Spleen (tissue), 11 donors: ENCODE measurements around the gene RERG. TPM values are rescaled to one million over a fixed set of nuclear protein-coding genes. Genes with fewer than 3 reads are reported as not detected.

Source experiments
- DNase-seq: peaks from one replicate; pipeline ENCODE4 v3.0.0-alpha.2; 2020
- H3K27ac ChIP-seq, 8 donors: fragments of 200-600 bp; sonication (generic) in 7 of 8; 1 replicate in 4 of 8; 2 replicates in 4 of 8; pipeline versions ENCODE4 v1.5.0 to v1.8.0; 2016 to 2021; ENCODE audit warnings: inconsistent platforms in 4 of 8, mild to moderate bottlenecking in 4 of 8, moderate library complexity in 1 of 8
- H3K27me3 ChIP-seq, 7 donors: fragments of 200-600 bp; sonication (generic) in 6 of 7; replicated peaks in 1 of 7; 1 replicate in 4 of 7; 2 replicates in 3 of 7; pipeline versions ENCODE4 v1.5.0 to v1.8.0; 2016 to 2021; ENCODE audit warnings: inconsistent platforms in 3 of 7, mild to moderate bottlenecking in 1 of 7
- H3K36me3 ChIP-seq, 6 donors: fragments of 200-600 bp; sonication (generic) in 5 of 6; 1 replicate in 4 of 6; 2 replicates in 2 of 6; pipeline versions ENCODE4 v1.5.0 to v1.8.0; 2016 to 2021; ENCODE audit warnings: inconsistent platforms in 2 of 6
- H3K4me1 ChIP-seq, 6 donors: fragments of 200-600 bp; sonication (generic) in 5 of 6; 1 replicate in 3 of 6; 2 replicates in 3 of 6; pipeline versions ENCODE4 v1.5.0 to v1.8.0; 2016 to 2021; ENCODE audit warnings: inconsistent platforms in 3 of 6
- H3K4me3 ChIP-seq, 8 donors: fragments of 200-600 bp; sonication (generic) in 7 of 8; 1 replicate in 4 of 8; 2 replicates in 4 of 8; pipeline versions ENCODE4 v1.5.0 to v1.8.0; 2016 to 2021; ENCODE audit warnings: inconsistent platforms in 4 of 8, mild to moderate bottlenecking in 4 of 8, moderate library complexity in 2 of 8
- H3K9me3 ChIP-seq, 8 donors: fragments of 200-600 bp; sonication (generic) in 7 of 8; 1 replicate in 4 of 8; 2 replicates in 4 of 8; pipeline versions ENCODE4 v1.5.0 to v1.8.0; 2016 to 2021; ENCODE audit warnings: inconsistent platforms in 4 of 8
- POLR2A ChIP-seq, 3 donors: fragments of 450-650 bp; IDR thresholded peaks; one replicate each; pipeline ENCODE4 v1.5.1; 2017; ENCODE audit warnings: antibody characterized with exemption in 3 of 3, mild to moderate bottlenecking in 1 of 3
- POLR2AphosphoS5 ChIP-seq, 3 donors: sonication (generic); formaldehyde crosslinking; IDR thresholded peaks; one replicate each; pipeline ENCODE4 v1.5.1; 2017; ENCODE audit warnings: antibody characterized with exemption in 3 of 3
- WGBS, 5 donors: extraction: QIAGEN DNeasy Blood & Tissue Kit in 3 of 5; methylation state at CpG; one replicate each; pipeline versions ENCODE4 v1.1.5 to v1.1.7; 2013 to 2018; 5-methylcytosine and 5-hydroxymethylcytosine counted together
- intact Hi-C: fragments of 100-400 bp; cut with DNase I; formaldehyde crosslinking; loops from one replicate; pipeline ENCODE4 v1.15.0; 2023; ENCODE audit warnings: low total_unique reads
- polyA plus RNA-seq, 3 donors: library from polyadenylated mRNA; stranded (reverse); fragments of 200-250 nt; gene quantifications; one replicate each; pipeline ENCODE4 v1.2.1, GENCODE V29; 2013
- total RNA-seq, 7 donors: library from RNA; depleted of rRNA in 3 of 7; stranded (reverse); fragments of >200 nt in 3 of 7; fragmentation: NEBNext Ultra II Directional in 4 of 7; extraction: Animal tissue kit (Norgen Biotek cat#: 25700) in 4 of 7; gene quantifications; one replicate each; pipeline versions ENCODE4 v1.1.0 to v1.2.1, GENCODE V29; 2016 to 2021
- TF ChIP-seq, protein P1 (sequence below), 11 experiments: fragments of 200-600 bp in 7 of 11; fragments of 450-650 bp in 4 of 11; sonication (generic) in 4 of 11; IDR thresholded peaks in 8 of 11; conservative IDR thresholded peaks in 3 of 11; 1 replicate in 7 of 11; 2 replicates in 4 of 11; pipeline versions ENCODE4 v1.4.0 to v1.8.0; 2016 to 2021; ENCODE audit warnings: antibody characterized with exemption in 11 of 11, inconsistent platforms in 4 of 11, mild to moderate bottlenecking in 1 of 11
- donor health status: healthy with polysubstance abuse.
- donor health status: DM: no; HTN: no; CAD: no; lungs with moderate emphysema.
- donor health status: DM: no; HTN: no; CAD: no.
- donor health status: Bipolar disorder and iron deficiency.
- donor health status: healthy.
- donor health status: DM: no; HTN: no; CAD: no.
- donor health status: DM: yes; HTN: yes; CAD: no.

Gene RERG
- total and polyA plus RNA-seq, 10 donors, result 10.1 to 74.7 (median 38.0) TPM

GRCh38 chr12:15122344-15122743 is 98.9 kb downstream of the RERG start:
- no peak for DNase-seq
- Histone ChIP-seq H3K4me1 (peaks cover 0 to 12% (median 4%) of the 10 kb centered on the region in 6 donors), H3K27me3 (no peaks in the 10 kb centered on the region), H3K27ac (peak overlapping the region in 7 of 8 donors; percentile 42 to 76 (median 70)), H3K36me3 (no peaks in the 10 kb centered on the region), H3K9me3 (no peaks in the 10 kb centered on the region), H3K4me3 (no peak overlapping the region)
- WGBS, 5 donors, result 52 to 67% (median 56%) methylated on average over 4 of the region's 4 CpGs
- intact Hi-C loops, result no loop called here
- TF ChIP-seq POLR2A (IDR thresholded peaks at IDR 0.05) (no peak), POLR2AphosphoS5 (IDR thresholded peaks at IDR 0.05) (peak in 1 of 3 donors; percentile 59)

- Histone ChIP-seq H3K4me3 (no peak overlapping the region), H3K27ac (no peak overlapping the region), H3K27me3 (no peaks in the 10 kb centered on the region), H3K9me3 (no peaks in the 10 kb centered on the region), H3K4me1 (peaks cover 0 to 18% (median 10%) of the 10 kb centered on the region in 6 donors), H3K36me3 (no peaks in the 10 kb centered on the region)
- DNase-seq, result no peak
- WGBS, 5 donors, result 0 to 26% (median 0%) methylated on average over 1 of the region's 1 CpG
- TF ChIP-seq, protein P1, sequence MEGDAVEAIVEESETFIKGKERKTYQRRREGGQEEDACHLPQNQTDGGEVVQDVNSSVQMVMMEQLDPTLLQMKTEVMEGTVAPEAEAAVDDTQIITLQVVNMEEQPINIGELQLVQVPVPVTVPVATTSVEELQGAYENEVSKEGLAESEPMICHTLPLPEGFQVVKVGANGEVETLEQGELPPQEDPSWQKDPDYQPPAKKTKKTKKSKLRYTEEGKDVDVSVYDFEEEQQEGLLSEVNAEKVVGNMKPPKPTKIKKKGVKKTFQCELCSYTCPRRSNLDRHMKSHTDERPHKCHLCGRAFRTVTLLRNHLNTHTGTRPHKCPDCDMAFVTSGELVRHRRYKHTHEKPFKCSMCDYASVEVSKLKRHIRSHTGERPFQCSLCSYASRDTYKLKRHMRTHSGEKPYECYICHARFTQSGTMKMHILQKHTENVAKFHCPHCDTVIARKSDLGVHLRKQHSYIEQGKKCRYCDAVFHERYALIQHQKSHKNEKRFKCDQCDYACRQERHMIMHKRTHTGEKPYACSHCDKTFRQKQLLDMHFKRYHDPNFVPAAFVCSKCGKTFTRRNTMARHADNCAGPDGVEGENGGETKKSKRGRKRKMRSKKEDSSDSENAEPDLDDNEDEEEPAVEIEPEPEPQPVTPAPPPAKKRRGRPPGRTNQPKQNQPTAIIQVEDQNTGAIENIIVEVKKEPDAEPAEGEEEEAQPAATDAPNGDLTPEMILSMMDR (IDR thresholded peaks at IDR 0.05 in 8 of 11, conservative IDR thresholded peaks at IDR 0.05 in 3 of 11), result no peak
- TF ChIP-seq POLR2A (IDR thresholded peaks at IDR 0.05) (no peak), POLR2AphosphoS5 (IDR thresholded peaks at IDR 0.05) (no peak)
- intact Hi-C loops, result no loop called here
Observed at GRCh38 chr12:15118955-15119354, 102.3 kb downstream of the RERG start.

DNA sequence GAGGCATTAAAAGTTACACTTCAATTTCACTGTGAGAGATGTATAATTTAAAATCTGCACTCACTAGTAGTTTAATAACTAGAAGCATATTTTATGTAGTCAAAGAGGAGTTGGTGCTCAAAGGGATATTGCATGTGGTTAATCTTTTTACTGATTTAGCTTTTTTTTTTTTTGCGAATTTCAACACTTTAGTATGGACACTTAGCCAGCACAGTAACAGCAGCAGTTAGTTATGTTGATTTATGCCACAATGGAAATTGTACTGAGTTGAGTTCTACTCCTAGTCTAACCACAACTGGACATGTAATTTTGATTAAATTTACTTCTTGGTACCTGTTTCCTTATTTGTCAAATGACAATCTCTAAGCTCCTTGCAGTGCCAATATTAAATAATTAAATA is 104.2 kb downstream of the RERG start:
- no peak for DNase-seq
- 60 to 81% (median 64%) methylated on average over 1 of the region's 1 CpG for WGBS, 5 donors
- TF ChIP-seq POLR2A (IDR thresholded peaks at IDR 0.05) (no peak), POLR2AphosphoS5 (IDR thresholded peaks at IDR 0.05) (no peak)
- TF ChIP-seq, protein P1 (IDR thresholded peaks at IDR 0.05 in 8 of 11, conservative IDR thresholded peaks at IDR 0.05 in 3 of 11), result no peak

GRCh38 chr12:15116086-15116485 is 105.1 kb downstream of the RERG start:
- H3K4me3 ChIP-seq, result no peak overlapping the region
- TF ChIP-seq, protein P1 (IDR thresholded peaks at IDR 0.05 in 8 of 11, conservative IDR thresholded peaks at IDR 0.05 in 3 of 11), result no peak
- peak in 1 of 3 donors; percentile 43 for TF ChIP-seq POLR2AphosphoS5 (IDR thresholded peaks at IDR 0.05)
- H3K36me3 ChIP-seq, result no peaks in the 10 kb centered on the region
- H3K4me1 ChIP-seq, result peaks cover 0 to 13% (median 3%) of the 10 kb centered on the region in 6 donors
- no peaks in the 10 kb centered on the region for H3K9me3 ChIP-seq
- intact Hi-C loops, result no loop called here
- H3K27ac ChIP-seq, result peak overlapping the region in 6 of 8 donors; percentile 9 to 55 (median 28)
- DNase-seq, result no peak
- H3K27me3 ChIP-seq, result no peaks in the 10 kb centered on the region
- 47 to 66% (median 63%) methylated on average over 4 of the region's 4 CpGs for WGBS, 5 donors

More for the DNA sequence above, 104.2 kb downstream of the RERG start:
- Histone ChIP-seq H3K36me3 (no peaks in the 10 kb centered on the region), H3K4me3 (no peak overlapping the region), H3K9me3 (no peaks in the 10 kb centered on the region), H3K27ac (peak overlapping the region in 2 of 8 donors; percentile 13 to 55), H3K4me1 (peaks cover 0 to 14% (median 7%) of the 10 kb centered on the region in 6 donors), H3K27me3 (no peaks in the 10 kb centered on the region)
- intact Hi-C loops, result no loop called here
